GM21576 (cell line): ENCODE results near the gene CACNB4.
A peak's percentile ranks its signal among the peaks of the same experiment; 100 is the strongest.

Source experiments
- ATAC-seq: cut with Tn5 transposase; IDR thresholded peaks from one replicate; pipeline ENCODE4 v1.9.1; 2021; ENCODE audit warnings: mild to moderate bottlenecking, moderate library complexity; ENCODE audit not compliant: unreplicated experiment

Gene CACNB4

DNA sequence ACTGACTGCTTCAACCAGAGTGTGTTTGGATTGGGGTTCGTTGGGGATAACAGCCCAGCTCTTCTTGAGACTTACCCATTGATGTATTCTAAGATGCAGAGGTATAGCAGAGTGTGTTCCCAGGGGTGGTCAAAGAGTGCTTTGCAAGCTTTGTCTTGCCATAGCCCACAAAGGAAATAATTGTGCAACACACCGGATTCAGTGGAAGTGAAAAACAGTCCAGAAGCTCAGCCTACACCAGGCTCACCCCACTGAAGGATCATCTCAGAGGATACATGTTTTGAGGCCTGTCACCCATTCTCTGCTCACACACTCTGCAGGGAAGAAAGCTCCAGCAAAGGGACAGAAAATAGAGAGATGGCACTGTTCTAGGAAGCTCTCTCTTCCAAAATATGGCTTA, 9.6 kb downstream of the CACNB4 start:
- no peak for ATAC-seq

GRCh38 chr2:152088006-152088405, 10.8 kb downstream of the CACNB4 start:
- no peak for ATAC-seq

GRCh38 chr2:152086231-152086630, 12.6 kb downstream of the CACNB4 start:
- no peak for ATAC-seq

DNA sequence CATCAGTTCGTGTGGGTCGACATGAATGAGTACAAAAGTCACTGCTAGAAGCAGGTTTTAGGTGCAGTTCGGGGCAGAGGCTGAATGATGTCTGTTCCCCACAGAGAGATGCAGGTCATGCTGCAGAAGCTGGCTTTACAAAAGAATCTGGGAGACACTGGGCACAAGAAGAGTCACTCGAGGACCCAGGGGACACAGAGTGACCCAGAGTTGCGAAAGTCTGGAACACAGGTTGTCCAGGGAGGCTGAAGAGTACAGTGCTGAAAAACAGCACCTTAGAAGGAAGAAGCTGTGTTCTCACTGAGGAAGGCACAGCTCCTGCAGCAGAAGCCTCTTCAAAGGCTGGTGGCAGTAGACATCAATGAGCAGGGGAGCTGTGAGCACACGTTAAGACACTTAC, 14.8 kb downstream of the CACNB4 start:
- no peak for ATAC-seq

DNA sequence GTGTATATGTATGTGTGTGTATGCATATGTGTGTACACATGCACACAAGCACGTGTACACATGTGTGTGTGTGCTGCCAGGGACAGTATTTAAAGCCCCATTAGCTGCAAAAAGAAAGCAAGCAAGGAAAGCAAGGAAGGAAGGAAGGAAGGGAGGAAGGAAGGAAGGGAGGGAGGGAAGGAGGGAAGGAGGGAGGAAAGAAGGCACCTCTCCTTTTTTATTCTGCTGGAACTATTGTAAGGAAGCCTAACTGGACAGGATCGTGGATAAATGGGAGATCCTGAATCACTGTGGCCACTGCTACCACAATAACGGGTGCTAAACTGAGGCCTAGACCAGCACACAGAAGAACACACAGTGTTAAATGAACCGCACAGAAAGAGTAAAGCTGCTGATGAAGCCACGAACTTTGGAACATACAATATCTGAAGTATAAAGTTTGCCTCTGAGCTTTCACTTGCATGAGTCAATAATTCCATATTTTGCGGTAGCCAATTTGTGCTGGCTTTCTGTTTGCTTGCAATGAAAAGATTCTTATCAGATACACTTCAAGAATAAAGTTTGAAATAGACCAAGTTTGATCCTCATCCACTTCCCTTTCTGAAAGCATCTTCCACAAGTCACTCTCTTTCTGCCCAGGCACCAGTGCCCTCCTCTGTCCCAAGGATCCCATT, 15.5 kb downstream of the CACNB4 start:
- no peak for ATAC-seq

DNA sequence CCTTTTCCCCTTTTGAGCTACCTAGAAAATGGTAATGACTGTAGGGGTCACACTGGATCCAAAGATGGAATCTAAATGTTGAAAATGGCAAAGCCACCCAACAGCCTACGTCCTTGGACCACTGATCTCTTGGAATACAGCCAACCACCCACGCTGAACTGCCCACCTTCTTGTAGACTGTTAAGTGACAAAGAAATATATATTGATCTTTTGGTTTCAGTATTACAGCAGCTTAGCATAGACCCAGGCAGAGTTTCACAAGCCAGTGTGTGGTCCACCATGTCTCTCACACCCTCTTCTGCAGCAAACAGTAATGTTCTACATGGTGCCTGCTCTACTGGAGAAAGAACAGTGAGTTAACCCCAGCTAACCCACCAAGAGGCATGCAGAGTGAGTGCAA, 20.2 kb downstream of the CACNB4 start:
- no peak for ATAC-seq

- ATAC-seq = no peak
Measured at GRCh38 chr2:152078023-152078422, 20.8 kb downstream of the CACNB4 start.

DNA sequence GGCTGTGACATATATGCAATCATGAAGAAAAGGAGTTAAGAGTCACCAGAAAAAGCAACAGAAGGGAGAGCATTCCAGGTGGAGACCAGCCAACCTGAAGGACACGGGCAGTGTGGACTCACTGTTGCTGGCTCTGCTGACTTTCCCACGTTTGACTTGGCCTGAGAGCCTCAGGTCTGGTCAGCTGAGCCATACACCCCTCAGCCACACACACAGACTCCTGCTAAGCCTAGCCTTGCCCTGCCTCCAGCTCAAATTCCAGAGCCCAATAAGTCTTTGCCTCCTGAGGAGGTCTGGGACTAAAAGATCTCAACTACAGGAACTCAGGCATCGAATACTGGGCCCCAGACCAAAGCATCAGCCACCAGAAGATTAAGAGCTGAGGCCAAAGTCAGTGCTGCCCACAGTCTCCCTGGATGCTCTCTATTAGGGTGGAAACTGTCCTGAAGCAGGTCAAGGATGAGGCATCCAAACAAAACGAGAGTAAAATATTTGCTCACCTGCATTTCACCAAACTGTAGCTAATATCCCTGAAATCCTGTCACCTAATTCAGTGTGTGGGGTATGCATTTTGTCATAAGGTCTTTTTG, 23.3 kb downstream of the CACNB4 start:
- no peak for ATAC-seq

- no peak for ATAC-seq
Measured at GRCh38 chr2:152072011-152072410, 26.8 kb downstream of the CACNB4 start.

- ATAC-seq = no peak
Measured at GRCh38 chr2:152071518-152071917, 27.3 kb downstream of the CACNB4 start.

GRCh38 chr2:152071092-152071491, 27.8 kb downstream of the CACNB4 start:
- no peak for ATAC-seq

GRCh38 chr2:152068226-152068625, 30.6 kb downstream of the CACNB4 start:
- ATAC-seq = no peak

DNA sequence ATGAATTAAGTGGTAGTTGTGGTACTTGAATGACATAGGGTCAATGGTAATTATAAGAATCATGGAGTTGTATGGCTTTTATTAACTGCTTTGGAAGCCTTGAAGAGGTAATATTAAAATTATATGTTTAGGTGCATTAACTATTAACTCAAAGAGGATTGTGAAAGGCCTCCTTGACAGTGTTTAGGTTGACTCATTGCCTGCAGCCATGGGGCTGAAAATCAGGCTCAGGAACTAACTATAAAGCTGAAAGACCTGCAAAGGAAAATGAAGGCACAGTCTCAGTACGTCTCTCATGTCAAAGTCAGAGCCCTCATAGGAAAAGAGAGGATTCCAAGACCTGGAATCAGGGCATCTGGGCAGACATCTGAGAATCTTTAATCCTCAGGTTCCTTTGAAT, 31.0 kb downstream of the CACNB4 start:
- ATAC-seq = no peak

GRCh38 chr2:152065945-152066344, 32.9 kb downstream of the CACNB4 start:
- ATAC-seq = no peak

GRCh38 chr2:152064001-152064400, 34.8 kb downstream of the CACNB4 start:
- no peak for ATAC-seq

DNA sequence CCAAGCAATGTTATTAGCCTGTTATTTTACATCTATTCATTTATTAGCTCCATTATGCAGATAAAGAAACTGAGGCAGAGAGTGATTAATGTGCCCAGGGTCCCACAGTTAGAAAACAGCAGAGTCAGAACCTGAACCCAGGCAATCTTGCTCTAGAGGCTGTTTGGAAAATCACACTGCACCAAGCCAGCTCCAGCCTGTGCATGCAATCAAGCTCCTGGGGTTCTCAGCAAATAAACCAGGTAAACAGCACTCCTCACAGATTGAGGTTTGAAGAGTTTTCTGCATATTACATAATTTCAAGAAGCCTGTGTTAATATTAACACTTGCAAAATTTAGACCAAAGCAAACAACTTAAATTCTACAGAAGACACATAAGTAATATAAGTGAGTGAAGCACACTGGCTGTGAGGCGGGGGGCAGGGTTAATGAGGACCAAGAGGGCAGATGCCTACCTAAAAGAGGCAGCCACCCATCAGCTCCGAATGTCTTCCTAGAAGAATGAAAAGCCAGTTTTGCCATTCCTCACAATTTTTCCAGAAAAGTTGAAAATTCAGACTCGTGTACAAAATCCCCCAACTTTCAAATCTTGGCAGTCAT, 35.4 kb downstream of the CACNB4 start:
- ATAC-seq = no peak

- ATAC-seq = peak; percentile 59
Measured at GRCh38 chr2:152062125-152063091, 36.4 kb downstream of the CACNB4 start.

GRCh38 chr2:152061383-152061782, 37.5 kb downstream of the CACNB4 start:
- ATAC-seq = no peak

- no peak for ATAC-seq
Measured at GRCh38 chr2:152058655-152059054, 40.2 kb downstream of the CACNB4 start.

DNA sequence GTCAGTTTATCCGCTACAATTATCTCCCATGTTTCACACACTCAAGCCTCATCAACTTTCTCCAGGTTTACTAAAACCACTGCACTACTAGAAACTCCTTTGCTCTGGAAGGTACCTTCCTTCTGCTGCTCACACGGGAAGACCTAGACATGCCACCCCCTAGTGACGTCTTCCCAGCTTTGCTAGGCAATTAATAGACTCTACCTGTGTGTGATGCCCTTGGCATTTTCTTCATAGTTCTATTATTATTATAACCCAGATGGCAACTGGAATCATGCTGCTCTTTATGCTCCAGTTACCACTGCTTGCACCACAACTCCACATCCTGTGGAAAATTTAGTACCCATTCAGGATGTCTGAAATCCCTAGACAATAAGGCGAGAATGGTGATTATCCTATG, 42.4 kb downstream of the CACNB4 start:
- ATAC-seq = no peak

DNA sequence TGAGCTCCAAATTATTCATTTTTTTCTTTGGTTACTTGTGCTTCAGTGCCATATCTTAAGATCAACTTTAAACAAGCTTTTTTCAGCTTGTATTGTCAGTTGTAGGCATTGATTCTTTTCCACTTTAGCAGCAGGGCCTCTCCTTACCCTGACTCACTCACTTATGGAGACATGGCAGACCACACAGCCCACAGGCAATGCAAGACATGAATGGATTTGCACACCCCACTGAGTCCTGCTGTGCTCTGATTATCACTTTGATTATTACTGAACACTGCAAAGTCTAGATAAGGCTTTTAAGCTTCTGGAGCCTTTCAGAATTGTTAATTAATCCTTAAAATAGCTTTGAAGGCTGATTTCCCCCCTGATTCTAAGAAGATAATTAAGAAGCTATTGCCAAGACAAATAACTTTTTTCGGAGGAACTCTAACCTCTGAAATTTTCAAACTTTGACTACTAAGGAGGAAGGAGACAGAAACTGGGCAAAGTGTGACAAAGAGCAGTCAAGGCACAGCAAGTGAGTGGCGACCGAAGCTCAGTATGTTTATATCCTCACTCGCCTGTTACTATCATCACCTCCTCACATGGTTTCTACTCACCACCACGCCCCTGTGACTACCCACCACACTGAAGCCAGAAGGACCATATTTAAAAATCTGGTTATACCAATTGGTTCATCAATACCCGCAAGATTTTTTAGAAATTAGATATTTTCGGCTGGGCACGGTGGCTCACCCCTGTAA, 43.3 kb downstream of the CACNB4 start:
- ATAC-seq = no peak
